NCI-H146 treated with DMSO at 0.1 percent for 48 hours (cell line): ENCODE measurements around the gene ANKRD23.

Experiments used
- DNase-seq: peaks from one replicate; lab custom pipeline; 2025; ENCODE audit not compliant: unreplicated experiment; lab: John Stamatoyannopoulos, UW

ANKRD23 gene

GRCh38 chr2:96839875-96840850 lies 3.7 kb downstream of the ANKRD23 start:
- DNase-seq, result no peak

- DNase-seq, result no peak
Measured at GRCh38 chr2:96839293-96839874, 4.4 kb downstream of the ANKRD23 start.

GRCh38 chr2:96838345-96839292 lies 5.2 kb downstream of the ANKRD23 start:
- DNase-seq, result no peak

GRCh38 chr2:96837575-96837974 lies 6.2 kb downstream of the ANKRD23 start:
- no peak for DNase-seq

GRCh38 chr2:96835830-96836229 lies 8.0 kb downstream of the ANKRD23 start:
- DNase-seq, result no peak

GRCh38 chr2:96832754-96833507 lies 10.9 kb downstream of the ANKRD23 start:
- peak; percentile 95 for DNase-seq

GRCh38 chr2:96832408-96832753 lies 11.4 kb downstream of the ANKRD23 start:
- no peak for DNase-seq

- DNase-seq, result no peak
Measured at GRCh38 chr2:96831679-96832078, 12.1 kb downstream of the ANKRD23 start.

- DNase-seq, result no peak
Measured at GRCh38 chr2:96830044-96830562, 13.7 kb downstream of the ANKRD23 start.

GRCh38 chr2:96828874-96829273 lies 14.9 kb downstream of the ANKRD23 start:
- no peak for DNase-seq

- no peak for DNase-seq
Measured at GRCh38 chr2:96828436-96828835, 15.4 kb downstream of the ANKRD23 start.

GRCh38 chr2:96826546-96827278 lies 17.1 kb downstream of the ANKRD23 start:
- no peak for DNase-seq

- no peak for DNase-seq
Measured at GRCh38 chr2:96825057-96825456, 18.8 kb downstream of the ANKRD23 start.

GRCh38 chr2:96824079-96824870 lies 19.5 kb downstream of the ANKRD23 start:
- no peak for DNase-seq

GRCh38 chr2:96823198-96823597 lies 20.6 kb downstream of the ANKRD23 start:
- no peak for DNase-seq

GRCh38 chr2:96822786-96823185 lies 21.0 kb downstream of the ANKRD23 start:
- DNase-seq, result no peak

- DNase-seq, result no peak
Measured at GRCh38 chr2:96821113-96821675, 22.6 kb downstream of the ANKRD23 start.

GRCh38 chr2:96819876-96820511 lies 23.8 kb downstream of the ANKRD23 start:
- no peak for DNase-seq
